ENCODE measurements around the gene CNTLN. TPM values are rescaled to one million over a fixed set of nuclear protein-coding genes. Genes with fewer than 3 reads are reported as not detected.

The CNTLN gene
- total and polyA plus RNA-seq, 2 of the 8 experiments (the other 6 are each of a cell fraction or from before 2014, with no cell fraction given) = 4.8 to 10.8 TPM

GRCh38 chr9:17135295-17136160 is 688 bp downstream of the CNTLN start:
- no peak overlapping the region for H3K4ac ChIP-seq (replicated peaks; ENCODE audit: insufficient read length, low read depth, low read length)
- H3K4me2 ChIP-seq (ENCODE audit: insufficient read depth in 1 of 2, low read depth in 2 of 2, low read length in 2 of 2) = peak overlapping the region; percentile 70 to 89
- no peak overlapping the region for H2BK120ac ChIP-seq (replicated peaks; ENCODE audit: low read depth, low read length)
- H3K4me3 ChIP-seq (ENCODE audit: extremely low read depth in 1 of 4, insufficient read depth in 2 of 4, low read depth in 3 of 4, low read length in 4 of 4) = peak overlapping the region; percentile 62 to 89 (median 74)
- peak overlapping the region; percentile 77 to 93 (median 88) for H3K9ac ChIP-seq (replicated peaks in 1 of 4; ENCODE audit: extremely low read depth in 1 of 4, low read depth in 3 of 4, low read length in 3 of 4)
- no peaks in the 10 kb centered on the region; a peak in 1 of 4 replicates for H3K9me3 ChIP-seq (ENCODE audit: insufficient read depth in 2 of 2, low read depth in 1 of 2, low read length in 1 of 2)
- FAIRE-seq (peak; percentile 65), DNase-seq (ENCODE audit: low read depth in 1 of 2, low spot score in 2 of 2) (peak in 1 of 2 experiments; percentile 80)
- H3K27ac ChIP-seq (ENCODE audit: low read depth, low read length) = peak overlapping the region; percentile 87
- no peak overlapping the region for H2AK5ac ChIP-seq (ENCODE audit: low read depth, low read length)
- no peak overlapping the region for H3K23ac ChIP-seq (ENCODE audit: insufficient read length)
- H3K18ac ChIP-seq (ENCODE audit: extremely low read depth, low read length) = peak overlapping the region; percentile 92
- H4K91ac ChIP-seq (replicated peaks; ENCODE audit: insufficient read length, low read length) = peak overlapping the region; percentile 97
- no peaks in the 10 kb centered on the region for H3K36me3 ChIP-seq (ENCODE audit: control insufficient read depth in 2 of 4, insufficient read depth in 4 of 4, low read length in 3 of 4)
- H3K79me2 ChIP-seq (ENCODE audit: control insufficient read depth in 1 of 2, insufficient read depth in 2 of 2, low read length in 2 of 2) = peaks cover 0 to 38% of the 10 kb centered on the region in 2 experiments; a peak in 2 of 4 replicates
- H3K4me1 ChIP-seq (replicated peaks in 1 of 4; ENCODE audit: control insufficient read depth in 3 of 4, insufficient read depth in 4 of 4, low read length in 3 of 4) = peaks cover 0 to 4% (median 3%) of the 10 kb centered on the region in 4 experiments; a peak in 5 of 7 replicates
- H2BK15ac ChIP-seq (ENCODE audit: low read length) = no peak overlapping the region
- CTCF ChIA-PET (ENCODE audit: partially characterized antibody) = interaction anchor here (0.9 to 2.5 kb wide), 2 partner anchors 18 to 267 kb away, joined by 4 to 11 read pairs; no protein-coding TSS in a partner anchor
- 0 out of 2 replicates have a peak, but pooled peaks cover 2% of the 10 kb centered on the region for H3K23me2 ChIP-seq (ENCODE audit: low read depth, low read length)
- no peak overlapping the region for H2BK20ac ChIP-seq (ENCODE audit: low read length)
- no peak overlapping the region for H3K14ac ChIP-seq (ENCODE audit: insufficient read length)
- 0 out of 2 replicates have a peak, but pooled peaks cover 2% of the 10 kb centered on the region for H3K79me1 ChIP-seq (ENCODE audit: low read depth, low read length)
- peaks cover 0 to 14% (median 9%) of the 10 kb centered on the region in 4 experiments; a peak in 5 of 7 replicates for H3K27me3 ChIP-seq (replicated peaks in 1 of 4; ENCODE audit: control insufficient read depth in 3 of 4, extremely low read depth in 1 of 4, insufficient read depth in 3 of 4, low read length in 3 of 4)
- H3K56ac ChIP-seq (replicated peaks; ENCODE audit: insufficient read length, low read depth, low read length) = peak overlapping the region; percentile 78
- POLR2A ChIA-PET (ENCODE audit: partially characterized antibody) = interaction anchor here (0.7 to 1.2 kb wide), 4 partner anchors 11 to 385 kb away, joined by 3 to 4 read pairs (median 3); no protein-coding TSS in a partner anchor
- peak overlapping the region; percentile 80 for H4K5ac ChIP-seq (ENCODE audit: insufficient read length, low read depth, low read length)
- peak overlapping the region; percentile 98 for H4K8ac ChIP-seq (ENCODE audit: extremely low read depth, insufficient read depth, low read length)
- peak overlapping the region; percentile 63 for H2AFZ ChIP-seq (ENCODE audit: low read length)
- no peaks in the 10 kb centered on the region for H4K20me1 ChIP-seq (replicated peaks in 1 of 2; ENCODE audit: control insufficient read depth in 1 of 2, insufficient read depth in 2 of 2, low read length in 2 of 2)
- WGBS, 2 experiments (ENCODE audit: extremely low coverage in 1 of 2, insufficient coverage in 1 of 2, insufficient read length in 1 of 2, insufficient replicate concordance in 2 of 2, low coverage in 1 of 2, low lambda C conversion rate in 2 of 2, missing lambda C conversion rate in 1 of 2) = 9% methylated on average over 33 of the region's 44 CpGs; no CpG with 5 or more reads in 1 of the 2 experiments
- H2BK12ac ChIP-seq (ENCODE audit: low read depth, low read length) = no peak overlapping the region
- H2BK5ac ChIP-seq (ENCODE audit: low read depth, low read length) = peak overlapping the region; percentile 86
- TF ChIP-seq SIN3A (conservative IDR thresholded peaks at IDR 0.05 in 1 of 2, IDR thresholded peaks at IDR 0.05 in 1 of 2; ENCODE audit: low read depth in 1 of 2, low read length in 2 of 2) = no peak
- TF ChIP-seq ASH2L (IDR thresholded peaks at IDR 0.05; ENCODE audit: low read length) = peak; percentile 71
- no peak for TF ChIP-seq EGR1 (IDR thresholded peaks at IDR 0.05; ENCODE audit: borderline replicate concordance, low read depth, low read length)
- no peak for TF ChIP-seq SUZ12 (IDR thresholded peaks at IDR 0.05; ENCODE audit: low read length)
- TF ChIP-seq KDM4A (IDR thresholded peaks at IDR 0.05; ENCODE audit: low read depth, low read length, severe bottlenecking) = peak; percentile 95
- 0 out of 2 replicates have a peak, but pooled peaks have one; percentile 52 for TF ChIP-seq RBBP5 (IDR thresholded peaks at IDR 0.05; ENCODE audit: borderline replicate concordance, low read depth, low read length)
- no peak for TF ChIP-seq TAF7 (optimal IDR thresholded peaks at IDR 0.05; ENCODE audit: borderline replicate concordance, low read depth, low read length)
- 0 out of 4 replicates have a peak, but pooled peaks of 1 of the 2 experiments have one; percentile 6 for TF ChIP-seq RAD21 (IDR thresholded peaks at IDR 0.05 in 1 of 2, conservative IDR thresholded peaks at IDR 0.05 in 1 of 2; ENCODE audit: low read depth in 2 of 2, low read length in 2 of 2)
- TF ChIP-seq SRF (IDR thresholded peaks at IDR 0.05; ENCODE audit: low read depth, low read length) = no peak
- no peak for TF ChIP-seq SIRT6 (IDR thresholded peaks at IDR 0.05; ENCODE audit: low read length)
